Spleen (tissue), 11 donors: ENCODE results near the gene GUK1. TPM values are rescaled to one million over a fixed set of nuclear protein-coding genes. Genes with fewer than 3 reads are reported as not detected.

ENCODE experiments used
- DNase-seq: peaks from one replicate; pipeline ENCODE4 v3.0.0-alpha.2; 2020
- H3K27ac ChIP-seq, 8 donors: fragments of 200-600 bp; sonication (generic) in 7 of 8; 1 replicate in 4 of 8; 2 replicates in 4 of 8; pipeline versions ENCODE4 v1.5.0 to v1.8.0; 2016 to 2021; ENCODE audit warnings: inconsistent platforms in 4 of 8, mild to moderate bottlenecking in 4 of 8, moderate library complexity in 1 of 8
- H3K27me3 ChIP-seq, 7 donors: fragments of 200-600 bp; sonication (generic) in 6 of 7; replicated peaks in 1 of 7; 1 replicate in 4 of 7; 2 replicates in 3 of 7; pipeline versions ENCODE4 v1.5.0 to v1.8.0; 2016 to 2021; ENCODE audit warnings: inconsistent platforms in 3 of 7, mild to moderate bottlenecking in 1 of 7
- H3K36me3 ChIP-seq, 6 donors: fragments of 200-600 bp; sonication (generic) in 5 of 6; 1 replicate in 4 of 6; 2 replicates in 2 of 6; pipeline versions ENCODE4 v1.5.0 to v1.8.0; 2016 to 2021; ENCODE audit warnings: inconsistent platforms in 2 of 6
- H3K4me1 ChIP-seq, 6 donors: fragments of 200-600 bp; sonication (generic) in 5 of 6; 1 replicate in 3 of 6; 2 replicates in 3 of 6; pipeline versions ENCODE4 v1.5.0 to v1.8.0; 2016 to 2021; ENCODE audit warnings: inconsistent platforms in 3 of 6
- H3K4me3 ChIP-seq, 8 donors: fragments of 200-600 bp; sonication (generic) in 7 of 8; 1 replicate in 4 of 8; 2 replicates in 4 of 8; pipeline versions ENCODE4 v1.5.0 to v1.8.0; 2016 to 2021; ENCODE audit warnings: inconsistent platforms in 4 of 8, mild to moderate bottlenecking in 4 of 8, moderate library complexity in 2 of 8
- H3K9me3 ChIP-seq, 8 donors: fragments of 200-600 bp; sonication (generic) in 7 of 8; 1 replicate in 4 of 8; 2 replicates in 4 of 8; pipeline versions ENCODE4 v1.5.0 to v1.8.0; 2016 to 2021; ENCODE audit warnings: inconsistent platforms in 4 of 8
- POLR2A ChIP-seq, 3 donors: fragments of 450-650 bp; IDR thresholded peaks; one replicate each; pipeline ENCODE4 v1.5.1; 2017; ENCODE audit warnings: antibody characterized with exemption in 3 of 3, mild to moderate bottlenecking in 1 of 3
- POLR2AphosphoS5 ChIP-seq, 3 donors: sonication (generic); formaldehyde crosslinking; IDR thresholded peaks; one replicate each; pipeline ENCODE4 v1.5.1; 2017; ENCODE audit warnings: antibody characterized with exemption in 3 of 3
- WGBS, 5 donors: extraction: QIAGEN DNeasy Blood & Tissue Kit in 3 of 5; methylation state at CpG; one replicate each; pipeline versions ENCODE4 v1.1.5 to v1.1.7; 2013 to 2018; 5-methylcytosine and 5-hydroxymethylcytosine counted together
- intact Hi-C: fragments of 100-400 bp; cut with DNase I; formaldehyde crosslinking; loops from one replicate; pipeline ENCODE4 v1.15.0; 2023; ENCODE audit warnings: low total_unique reads
- polyA plus RNA-seq, 3 donors: library from polyadenylated mRNA; stranded (reverse); fragments of 200-250 nt; gene quantifications; one replicate each; pipeline ENCODE4 v1.2.1, GENCODE V29; 2013
- total RNA-seq, 7 donors: library from RNA; depleted of rRNA in 3 of 7; stranded (reverse); fragments of >200 nt in 3 of 7; fragmentation: NEBNext Ultra II Directional in 4 of 7; extraction: Animal tissue kit (Norgen Biotek cat#: 25700) in 4 of 7; gene quantifications; one replicate each; pipeline versions ENCODE4 v1.1.0 to v1.2.1, GENCODE V29; 2016 to 2021
- TF ChIP-seq, protein P1 (sequence below), 11 experiments: fragments of 200-600 bp in 7 of 11; fragments of 450-650 bp in 4 of 11; sonication (generic) in 4 of 11; IDR thresholded peaks in 8 of 11; conservative IDR thresholded peaks in 3 of 11; 1 replicate in 7 of 11; 2 replicates in 4 of 11; pipeline versions ENCODE4 v1.4.0 to v1.8.0; 2016 to 2021; ENCODE audit warnings: antibody characterized with exemption in 11 of 11, inconsistent platforms in 4 of 11, mild to moderate bottlenecking in 1 of 11
- donor health status: healthy with polysubstance abuse.
- donor health status: DM: no; HTN: no; CAD: no; lungs with moderate emphysema.
- donor health status: DM: no; HTN: no; CAD: no.
- donor health status: Bipolar disorder and iron deficiency.
- donor health status: healthy.
- donor health status: DM: no; HTN: no; CAD: no.
- donor health status: DM: yes; HTN: yes; CAD: no.

The GUK1 gene
- total and polyA plus RNA-seq, 10 donors: 167 to 499 (median 199) TPM

DNA sequence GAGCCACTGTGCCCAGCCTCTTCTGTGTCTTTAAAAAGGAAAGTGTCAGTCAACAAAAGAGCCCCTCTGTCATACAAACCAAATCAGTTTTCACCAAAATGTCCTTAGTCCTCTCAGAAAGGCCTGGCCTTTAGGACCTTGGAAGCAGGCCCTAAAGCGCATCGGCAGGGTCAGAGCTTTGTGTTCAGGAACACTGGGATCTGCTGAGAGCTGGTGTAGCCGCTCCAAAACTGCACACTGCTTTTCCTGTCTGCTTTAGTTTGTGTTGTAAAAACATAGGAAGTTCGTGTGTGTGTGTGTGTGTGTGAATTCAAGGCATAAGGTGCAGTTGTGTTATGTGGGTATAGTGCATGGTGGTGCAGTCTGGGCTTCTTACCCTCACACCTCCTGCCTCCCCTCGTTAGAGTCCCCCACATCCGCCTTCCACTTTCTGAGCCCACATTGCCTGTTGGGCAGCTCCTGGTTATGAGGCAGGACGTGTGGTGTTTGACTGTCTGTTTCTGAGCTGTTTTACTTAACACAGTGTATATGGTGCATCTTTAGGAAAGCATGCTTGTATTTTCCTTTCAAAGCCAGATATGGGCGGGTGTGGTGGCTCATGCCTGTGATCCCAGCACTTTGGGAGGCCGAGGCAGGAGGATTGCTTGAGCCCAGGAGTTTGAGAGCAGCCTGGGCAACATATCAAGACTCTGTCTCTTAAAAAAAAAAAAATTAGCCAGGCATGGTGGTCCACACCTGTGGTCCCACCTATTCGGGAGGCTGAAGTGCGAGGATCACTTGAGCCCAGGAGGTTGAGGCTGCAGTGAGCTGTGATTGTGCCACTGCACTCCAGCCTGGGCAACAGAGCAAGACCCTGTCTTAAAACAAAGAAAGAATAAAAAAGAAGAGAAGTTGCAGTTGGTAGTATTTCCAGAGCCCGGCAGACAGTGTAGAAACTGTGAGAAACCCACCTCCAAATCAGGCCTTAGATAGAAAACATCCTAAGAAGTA, 37.9 kb downstream of the GUK1 start:
- H3K4me3 ChIP-seq: no peak overlapping the region
- peaks cover 0 to 41% (median 7%) of the 10 kb centered on the region in 6 donors for H3K4me1 ChIP-seq
- peaks cover 0 to 4% (median 0%) of the 10 kb centered on the region in 8 donors for H3K9me3 ChIP-seq
- WGBS, 5 donors: 74 to 81% (median 77%) methylated on average over 12 of the region's 12 CpGs
- no peak for TF ChIP-seq POLR2A (IDR thresholded peaks at IDR 0.05)
- no peak for TF ChIP-seq POLR2AphosphoS5 (IDR thresholded peaks at IDR 0.05)
- TF ChIP-seq, protein P1, sequence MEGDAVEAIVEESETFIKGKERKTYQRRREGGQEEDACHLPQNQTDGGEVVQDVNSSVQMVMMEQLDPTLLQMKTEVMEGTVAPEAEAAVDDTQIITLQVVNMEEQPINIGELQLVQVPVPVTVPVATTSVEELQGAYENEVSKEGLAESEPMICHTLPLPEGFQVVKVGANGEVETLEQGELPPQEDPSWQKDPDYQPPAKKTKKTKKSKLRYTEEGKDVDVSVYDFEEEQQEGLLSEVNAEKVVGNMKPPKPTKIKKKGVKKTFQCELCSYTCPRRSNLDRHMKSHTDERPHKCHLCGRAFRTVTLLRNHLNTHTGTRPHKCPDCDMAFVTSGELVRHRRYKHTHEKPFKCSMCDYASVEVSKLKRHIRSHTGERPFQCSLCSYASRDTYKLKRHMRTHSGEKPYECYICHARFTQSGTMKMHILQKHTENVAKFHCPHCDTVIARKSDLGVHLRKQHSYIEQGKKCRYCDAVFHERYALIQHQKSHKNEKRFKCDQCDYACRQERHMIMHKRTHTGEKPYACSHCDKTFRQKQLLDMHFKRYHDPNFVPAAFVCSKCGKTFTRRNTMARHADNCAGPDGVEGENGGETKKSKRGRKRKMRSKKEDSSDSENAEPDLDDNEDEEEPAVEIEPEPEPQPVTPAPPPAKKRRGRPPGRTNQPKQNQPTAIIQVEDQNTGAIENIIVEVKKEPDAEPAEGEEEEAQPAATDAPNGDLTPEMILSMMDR (IDR thresholded peaks at IDR 0.05 in 8 of 11, conservative IDR thresholded peaks at IDR 0.05 in 3 of 11): no peak
- peak overlapping the region in 2 of 8 donors; percentile 43 to 56 for H3K27ac ChIP-seq
- intact Hi-C loops: no loop called here
- H3K36me3 ChIP-seq: peaks cover 5 to 26% (median 8%) of the 10 kb centered on the region in 6 donors
- no peaks in the 10 kb centered on the region for H3K27me3 ChIP-seq
- DNase-seq: peak; percentile 51

DNA sequence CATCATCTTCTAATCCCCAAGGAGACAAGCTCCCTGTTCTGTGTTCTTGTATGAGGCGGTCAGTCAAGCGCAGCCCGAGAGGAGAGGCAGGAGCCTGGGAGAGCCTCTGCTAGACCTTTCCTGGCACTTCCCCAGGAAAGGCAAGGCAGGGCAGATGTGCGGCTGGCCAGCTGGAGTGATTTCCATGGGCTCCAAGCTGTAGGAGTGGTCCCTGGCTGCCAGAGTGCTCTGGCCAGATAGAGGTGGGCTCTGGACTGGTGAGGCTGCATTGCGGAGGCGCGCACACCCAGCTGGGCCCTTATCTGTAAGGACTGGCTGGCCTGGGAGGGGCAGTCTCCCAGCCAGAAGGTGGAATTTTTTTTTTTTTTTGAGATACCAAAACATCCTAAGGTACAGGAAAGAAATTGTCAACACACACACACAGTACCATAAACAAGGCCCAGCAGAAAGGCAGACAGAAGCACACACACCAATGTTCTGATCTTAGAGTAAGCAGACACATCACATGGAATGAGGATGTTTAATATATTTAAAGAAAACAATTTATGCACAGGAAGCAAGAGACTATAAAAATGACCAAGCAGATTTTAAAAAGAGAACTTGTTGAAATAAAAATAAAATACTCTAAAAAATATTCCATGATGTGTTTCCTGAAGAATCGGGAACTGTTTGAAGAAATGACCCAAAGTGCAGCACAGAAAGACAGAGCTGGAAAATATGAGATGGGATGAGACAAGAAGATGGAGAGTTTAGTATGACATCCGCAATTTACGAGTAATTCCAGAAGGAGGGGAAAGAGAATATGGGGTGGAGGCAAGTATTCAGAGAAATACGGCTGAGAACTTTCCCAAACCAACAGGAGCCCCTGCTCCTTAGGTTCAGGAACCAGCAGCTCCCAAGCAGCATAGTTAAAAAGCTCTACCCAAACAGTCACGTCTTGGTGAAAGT, 38.9 kb downstream of the GUK1 start:
- 59 to 73% (median 68%) methylated on average over 12 of the region's 12 CpGs for WGBS, 5 donors
- Histone ChIP-seq H3K27ac (peak overlapping the region in 1 of 8 donors; percentile 56), H3K36me3 (peaks cover 5 to 26% (median 8%) of the 10 kb centered on the region in 6 donors), H3K4me3 (no peak overlapping the region), H3K27me3 (no peaks in the 10 kb centered on the region), H3K9me3 (peaks cover 0 to 4% (median 0%) of the 10 kb centered on the region in 8 donors), H3K4me1 (peaks cover 0 to 41% (median 7%) of the 10 kb centered on the region in 6 donors)
- TF ChIP-seq POLR2A (IDR thresholded peaks at IDR 0.05) (no peak), POLR2AphosphoS5 (IDR thresholded peaks at IDR 0.05) (no peak)
- TF ChIP-seq, protein P1 (IDR thresholded peaks at IDR 0.05 in 8 of 11, conservative IDR thresholded peaks at IDR 0.05 in 3 of 11): no peak
- DNase-seq: peak; percentile 59
- intact Hi-C loops: no loop called here

DNA sequence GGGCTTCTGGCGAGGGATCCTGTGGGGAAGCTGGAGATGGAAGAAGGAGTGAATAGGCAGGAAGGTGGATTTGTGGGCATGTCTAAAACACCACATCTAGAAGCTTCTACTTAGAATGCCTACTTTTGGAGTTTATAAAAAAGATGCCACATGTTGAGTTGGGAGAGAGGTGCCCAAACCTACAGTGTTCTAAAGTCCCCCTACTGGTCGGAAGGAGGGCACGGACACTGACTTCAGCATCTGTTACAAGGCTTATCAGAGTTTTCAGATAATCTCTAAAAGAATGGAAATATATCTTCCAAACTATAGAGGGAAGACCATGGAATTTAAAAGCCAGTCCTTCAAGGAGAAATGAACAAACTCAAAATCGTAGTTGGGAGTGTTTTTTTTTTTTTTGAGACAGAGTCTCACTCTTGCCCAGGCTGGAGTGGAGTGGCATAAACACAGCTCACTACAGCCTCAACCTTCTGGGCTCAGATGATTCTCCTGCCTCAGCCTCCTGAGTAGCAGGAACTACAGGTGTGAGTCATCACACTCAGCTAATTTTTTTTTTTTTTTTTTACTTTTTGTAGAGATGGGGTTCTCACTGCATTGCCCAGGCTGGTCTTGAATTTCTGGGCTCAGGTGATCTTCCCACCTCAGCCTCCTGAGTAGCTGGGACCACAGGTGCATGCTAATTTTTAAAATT, 40.3 kb downstream of the GUK1 start:
- intact Hi-C loops: no loop called here

More for the DNA sequence above, 40.3 kb downstream of the GUK1 start:
- DNase-seq: peak; percentile 12
- peaks cover 0 to 15% (median under 1%) of the 10 kb centered on the region in 6 donors for H3K36me3 ChIP-seq
- H3K4me3 ChIP-seq: no peak overlapping the region
- WGBS, 5 donors: 80 to 88% (median 86%) methylated on average over 4 of the region's 4 CpGs
- TF ChIP-seq POLR2A (IDR thresholded peaks at IDR 0.05) (no peak), POLR2AphosphoS5 (IDR thresholded peaks at IDR 0.05) (no peak)
- TF ChIP-seq, protein P1 (IDR thresholded peaks at IDR 0.05 in 8 of 11, conservative IDR thresholded peaks at IDR 0.05 in 3 of 11): peak in 3 of 11 experiments; percentile 14 to 16 (median 14)
- no peaks in the 10 kb centered on the region for H3K9me3 ChIP-seq
- H3K4me1 ChIP-seq: peaks cover 0 to 30% (median 7%) of the 10 kb centered on the region in 6 donors
- H3K27ac ChIP-seq: no peak overlapping the region
- H3K27me3 ChIP-seq: no peaks in the 10 kb centered on the region
